SK-N-SH (cell line): ENCODE data around the gene GFPT2.

Experiments
- EP300 ChIP-seq, 2 experiments: IDR thresholded peaks; 2 replicates each; pipeline versions ENCODE4 v1.4.0 to v1.6.1; 2012; ENCODE audit warnings: borderline replicate concordance in 1 of 2, low read depth in 1 of 2, low read length in 1 of 2
- EZH2phosphoT487 ChIP-seq: fragments of 200-600 bp; sonication (generic); IDR thresholded peaks from 2 replicates; pipeline ENCODE4 v1.6.1; 2017; ENCODE audit warnings: low read depth, mixed run types, mild to moderate bottlenecking, antibody characterized with exemption, moderate library complexity, borderline replicate concordance
- FOXJ3 ChIP-seq: sonication (generic); formaldehyde crosslinking; IDR thresholded peaks from 2 replicates; pipeline ENCODE4 v1.5.1; 2020; ENCODE audit warnings: mild to moderate bottlenecking, missing genetic modification reagents
- NFIC ChIP-seq: IDR thresholded peaks from 2 replicates; pipeline ENCODE4 v1.4.0; 2012; ENCODE audit warnings: borderline replicate concordance
- SMC3 ChIP-seq: IDR thresholded peaks from 2 replicates; pipeline ENCODE4 v1.6.1; 2012; ENCODE audit warnings: low read depth, low read length, improper control_type of control experiment
- TAF1 ChIP-seq: IDR thresholded peaks from 2 replicates; pipeline ENCODE4 v1.6.1; 2012; ENCODE audit warnings: low read depth, mild to moderate bottlenecking, low read length, moderate library complexity, borderline replicate concordance
- TCF12 ChIP-seq: IDR thresholded peaks from 2 replicates; pipeline ENCODE4 v1.4.0; 2012
- TF ChIP-seq, protein P1 (sequence below): fragments of 200-600 bp; sonication (generic); IDR thresholded peaks from 2 replicates; pipeline ENCODE4 v1.6.1; 2017; ENCODE audit warnings: antibody characterized with exemption, mild to moderate bottlenecking, moderate library complexity
- TF ChIP-seq, protein P2 (sequence below): IDR thresholded peaks from 2 replicates; pipeline ENCODE4 v1.4.0; 2012; ENCODE audit warnings: low read depth
- TF ChIP-seq, protein P3 (sequence below): fragments of 150-350 bp; IDR thresholded peaks from 2 replicates; pipeline ENCODE4 v1.6.1; 2017; ENCODE audit warnings: antibody characterized with exemption, low read length, low read depth, borderline replicate concordance
- TF ChIP-seq, protein P4 (sequence below): fragments of 150-350 bp; IDR thresholded peaks from 2 replicates; pipeline ENCODE4 v1.6.1; 2016; ENCODE audit warnings: mild to moderate bottlenecking, low read depth, low read length
- TF ChIP-seq, protein P5 (sequence below): IDR thresholded peaks from 2 replicates; pipeline ENCODE4 v1.4.0; 2012; ENCODE audit warnings: low read depth, borderline replicate concordance
- TF ChIP-seq, protein P6 (sequence below): IDR thresholded peaks from 2 replicates; pipeline ENCODE4 v1.4.0; 2012; ENCODE audit warnings: low read depth, borderline replicate concordance

DNA sequence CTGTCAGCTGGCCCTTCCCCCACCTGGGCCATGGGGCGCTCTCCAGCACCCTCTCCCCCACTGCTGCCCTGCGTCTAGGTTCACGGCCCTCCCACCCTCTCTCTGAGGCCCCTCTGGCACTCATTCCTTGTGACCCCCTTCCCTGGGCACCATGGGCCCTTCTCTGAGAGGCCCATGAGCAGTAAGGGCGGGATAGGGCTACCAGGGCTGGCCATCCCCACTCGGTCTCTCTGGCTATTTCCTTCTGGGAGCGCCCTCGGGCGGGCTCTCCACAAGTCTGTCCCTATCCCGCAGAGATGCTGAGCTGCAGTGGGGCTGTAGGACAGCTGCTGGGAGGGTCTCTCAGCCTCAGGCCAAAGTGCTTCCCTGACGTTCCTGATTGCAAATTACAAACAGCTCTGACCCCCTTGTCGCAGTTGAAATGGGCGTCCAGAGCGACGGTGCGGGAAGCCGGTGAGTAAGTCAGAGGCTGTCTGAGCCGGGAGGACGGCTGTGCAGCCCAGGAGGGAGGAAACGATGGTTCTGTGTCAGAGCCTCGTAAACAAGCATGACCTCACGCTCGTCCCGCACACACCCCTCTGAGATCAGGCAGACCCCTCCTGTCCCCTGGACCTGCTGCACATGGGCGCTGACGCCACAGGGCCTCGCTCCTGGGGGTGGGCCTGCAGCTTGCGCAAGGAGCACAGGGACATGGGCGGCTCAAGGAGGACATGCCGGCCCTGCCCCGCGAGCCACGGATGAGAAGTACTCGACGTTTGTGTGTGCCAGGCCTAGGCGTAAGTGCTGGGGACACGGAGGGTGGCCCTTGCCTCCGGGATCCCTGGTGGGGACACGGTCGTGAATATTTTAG is 36.3 kb upstream of the GFPT2 start:
- TF ChIP-seq, protein P1, sequence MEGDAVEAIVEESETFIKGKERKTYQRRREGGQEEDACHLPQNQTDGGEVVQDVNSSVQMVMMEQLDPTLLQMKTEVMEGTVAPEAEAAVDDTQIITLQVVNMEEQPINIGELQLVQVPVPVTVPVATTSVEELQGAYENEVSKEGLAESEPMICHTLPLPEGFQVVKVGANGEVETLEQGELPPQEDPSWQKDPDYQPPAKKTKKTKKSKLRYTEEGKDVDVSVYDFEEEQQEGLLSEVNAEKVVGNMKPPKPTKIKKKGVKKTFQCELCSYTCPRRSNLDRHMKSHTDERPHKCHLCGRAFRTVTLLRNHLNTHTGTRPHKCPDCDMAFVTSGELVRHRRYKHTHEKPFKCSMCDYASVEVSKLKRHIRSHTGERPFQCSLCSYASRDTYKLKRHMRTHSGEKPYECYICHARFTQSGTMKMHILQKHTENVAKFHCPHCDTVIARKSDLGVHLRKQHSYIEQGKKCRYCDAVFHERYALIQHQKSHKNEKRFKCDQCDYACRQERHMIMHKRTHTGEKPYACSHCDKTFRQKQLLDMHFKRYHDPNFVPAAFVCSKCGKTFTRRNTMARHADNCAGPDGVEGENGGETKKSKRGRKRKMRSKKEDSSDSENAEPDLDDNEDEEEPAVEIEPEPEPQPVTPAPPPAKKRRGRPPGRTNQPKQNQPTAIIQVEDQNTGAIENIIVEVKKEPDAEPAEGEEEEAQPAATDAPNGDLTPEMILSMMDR = no peak
- TF ChIP-seq TCF12 (no peak), EZH2phosphoT487 (no peak), TAF1 (no peak), SMC3 (no peak), FOXJ3 (CRISPR knock-in tag) (no peak), NFIC (no peak), EP300 (IDR thresholded peaks at IDR 0.05; ENCODE audit: borderline replicate concordance in 1 of 2, low read depth in 1 of 2, low read length in 1 of 2) (no peak)
- TF ChIP-seq, protein P2, sequence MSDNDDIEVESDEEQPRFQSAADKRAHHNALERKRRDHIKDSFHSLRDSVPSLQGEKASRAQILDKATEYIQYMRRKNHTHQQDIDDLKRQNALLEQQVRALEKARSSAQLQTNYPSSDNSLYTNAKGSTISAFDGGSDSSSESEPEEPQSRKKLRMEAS = no peak
- TF ChIP-seq, protein P3, sequence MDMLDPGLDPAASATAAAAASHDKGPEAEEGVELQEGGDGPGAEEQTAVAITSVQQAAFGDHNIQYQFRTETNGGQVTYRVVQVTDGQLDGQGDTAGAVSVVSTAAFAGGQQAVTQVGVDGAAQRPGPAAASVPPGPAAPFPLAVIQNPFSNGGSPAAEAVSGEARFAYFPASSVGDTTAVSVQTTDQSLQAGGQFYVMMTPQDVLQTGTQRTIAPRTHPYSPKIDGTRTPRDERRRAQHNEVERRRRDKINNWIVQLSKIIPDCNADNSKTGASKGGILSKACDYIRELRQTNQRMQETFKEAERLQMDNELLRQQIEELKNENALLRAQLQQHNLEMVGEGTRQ = no peak
- TF ChIP-seq, protein P4, sequence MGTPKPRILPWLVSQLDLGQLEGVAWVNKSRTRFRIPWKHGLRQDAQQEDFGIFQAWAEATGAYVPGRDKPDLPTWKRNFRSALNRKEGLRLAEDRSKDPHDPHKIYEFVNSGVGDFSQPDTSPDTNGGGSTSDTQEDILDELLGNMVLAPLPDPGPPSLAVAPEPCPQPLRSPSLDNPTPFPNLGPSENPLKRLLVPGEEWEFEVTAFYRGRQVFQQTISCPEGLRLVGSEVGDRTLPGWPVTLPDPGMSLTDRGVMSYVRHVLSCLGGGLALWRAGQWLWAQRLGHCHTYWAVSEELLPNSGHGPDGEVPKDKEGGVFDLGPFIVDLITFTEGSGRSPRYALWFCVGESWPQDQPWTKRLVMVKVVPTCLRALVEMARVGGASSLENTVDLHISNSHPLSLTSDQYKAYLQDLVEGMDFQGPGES = no peak
- TF ChIP-seq, protein P5, sequence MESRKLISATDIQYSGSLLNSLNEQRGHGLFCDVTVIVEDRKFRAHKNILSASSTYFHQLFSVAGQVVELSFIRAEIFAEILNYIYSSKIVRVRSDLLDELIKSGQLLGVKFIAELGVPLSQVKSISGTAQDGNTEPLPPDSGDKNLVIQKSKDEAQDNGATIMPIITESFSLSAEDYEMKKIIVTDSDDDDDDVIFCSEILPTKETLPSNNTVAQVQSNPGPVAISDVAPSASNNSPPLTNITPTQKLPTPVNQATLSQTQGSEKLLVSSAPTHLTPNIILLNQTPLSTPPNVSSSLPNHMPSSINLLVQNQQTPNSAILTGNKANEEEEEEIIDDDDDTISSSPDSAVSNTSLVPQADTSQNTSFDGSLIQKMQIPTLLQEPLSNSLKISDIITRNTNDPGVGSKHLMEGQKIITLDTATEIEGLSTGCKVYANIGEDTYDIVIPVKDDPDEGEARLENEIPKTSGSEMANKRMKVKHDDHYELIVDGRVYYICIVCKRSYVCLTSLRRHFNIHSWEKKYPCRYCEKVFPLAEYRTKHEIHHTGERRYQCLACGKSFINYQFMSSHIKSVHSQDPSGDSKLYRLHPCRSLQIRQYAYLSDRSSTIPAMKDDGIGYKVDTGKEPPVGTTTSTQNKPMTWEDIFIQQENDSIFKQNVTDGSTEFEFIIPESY = no peak
- TF ChIP-seq, protein P6, sequence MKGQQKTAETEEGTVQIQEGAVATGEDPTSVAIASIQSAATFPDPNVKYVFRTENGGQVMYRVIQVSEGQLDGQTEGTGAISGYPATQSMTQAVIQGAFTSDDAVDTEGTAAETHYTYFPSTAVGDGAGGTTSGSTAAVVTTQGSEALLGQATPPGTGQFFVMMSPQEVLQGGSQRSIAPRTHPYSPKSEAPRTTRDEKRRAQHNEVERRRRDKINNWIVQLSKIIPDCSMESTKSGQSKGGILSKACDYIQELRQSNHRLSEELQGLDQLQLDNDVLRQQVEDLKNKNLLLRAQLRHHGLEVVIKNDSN = no peak
